Testis (tissue), 2 donors: Measurements from ENCODE around the gene TP53I11.

ENCODE experiments used
- POLR2A ChIP-seq: fragments of 450-650 bp; IDR thresholded peaks from one replicate; pipeline ENCODE4 v1.6.1; 2017; ENCODE audit warnings: antibody characterized with exemption, mild to moderate bottlenecking, moderate library complexity
- TF ChIP-seq, protein P1 (sequence below), 3 experiments: fragments of 450-650 bp in 2 of 3; fragments of 200-600 bp in 1 of 3; sonication (generic) in 1 of 3; IDR thresholded peaks; one replicate each; pipeline ENCODE4 v1.5.1; 2016 to 2019; ENCODE audit warnings: antibody characterized with exemption in 3 of 3, mild to moderate bottlenecking in 2 of 3, moderate library complexity in 1 of 3

DNA sequence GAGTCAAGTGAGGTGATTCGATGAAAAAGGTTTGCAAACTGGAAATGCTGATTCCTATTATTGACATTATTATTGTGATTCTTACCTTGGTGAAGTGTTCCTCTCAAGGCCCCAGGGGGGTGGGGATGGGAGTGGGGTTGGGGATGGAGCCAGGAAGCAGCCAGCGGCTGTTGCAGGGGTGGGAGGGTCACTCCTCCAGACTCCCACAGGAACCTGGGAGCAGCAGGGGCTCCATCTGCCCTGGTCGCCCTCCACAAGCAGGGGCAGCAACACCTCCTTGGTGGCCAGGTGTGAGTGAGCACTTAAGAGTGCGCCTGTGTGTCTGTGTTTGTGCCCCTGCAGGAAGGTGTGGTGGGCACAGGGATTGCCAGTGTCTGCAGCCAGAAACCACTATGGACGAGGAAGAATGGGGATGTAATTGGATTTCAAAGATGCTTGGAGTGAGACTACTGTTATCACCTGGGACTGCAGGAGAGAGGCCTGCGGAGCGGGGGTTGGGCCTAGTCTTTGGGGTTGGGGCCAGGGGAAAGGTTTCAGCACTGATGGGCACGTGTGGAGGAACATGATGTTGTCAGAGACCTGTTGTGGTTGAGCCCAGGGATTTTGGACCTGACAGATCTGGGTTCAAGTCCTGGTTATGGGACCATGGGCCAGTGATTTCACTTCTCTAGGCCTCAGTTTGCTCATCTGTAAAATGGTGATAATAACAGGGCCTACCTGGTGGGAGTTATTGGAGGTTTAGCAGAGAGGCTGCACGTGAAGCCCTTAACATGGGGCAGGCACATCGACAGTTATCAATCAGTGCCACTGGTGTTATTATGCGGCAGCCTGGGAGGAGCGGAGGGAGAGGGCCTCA lies 3.6 kb upstream of the TP53I11 start:
- TF ChIP-seq POLR2A: no peak
- TF ChIP-seq, protein P1, sequence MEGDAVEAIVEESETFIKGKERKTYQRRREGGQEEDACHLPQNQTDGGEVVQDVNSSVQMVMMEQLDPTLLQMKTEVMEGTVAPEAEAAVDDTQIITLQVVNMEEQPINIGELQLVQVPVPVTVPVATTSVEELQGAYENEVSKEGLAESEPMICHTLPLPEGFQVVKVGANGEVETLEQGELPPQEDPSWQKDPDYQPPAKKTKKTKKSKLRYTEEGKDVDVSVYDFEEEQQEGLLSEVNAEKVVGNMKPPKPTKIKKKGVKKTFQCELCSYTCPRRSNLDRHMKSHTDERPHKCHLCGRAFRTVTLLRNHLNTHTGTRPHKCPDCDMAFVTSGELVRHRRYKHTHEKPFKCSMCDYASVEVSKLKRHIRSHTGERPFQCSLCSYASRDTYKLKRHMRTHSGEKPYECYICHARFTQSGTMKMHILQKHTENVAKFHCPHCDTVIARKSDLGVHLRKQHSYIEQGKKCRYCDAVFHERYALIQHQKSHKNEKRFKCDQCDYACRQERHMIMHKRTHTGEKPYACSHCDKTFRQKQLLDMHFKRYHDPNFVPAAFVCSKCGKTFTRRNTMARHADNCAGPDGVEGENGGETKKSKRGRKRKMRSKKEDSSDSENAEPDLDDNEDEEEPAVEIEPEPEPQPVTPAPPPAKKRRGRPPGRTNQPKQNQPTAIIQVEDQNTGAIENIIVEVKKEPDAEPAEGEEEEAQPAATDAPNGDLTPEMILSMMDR (IDR thresholded peaks at IDR 0.05): no peak
